ENCODE results near the gene SPDL1. TPM values are rescaled to one million over a fixed set of nuclear protein-coding genes. Genes with fewer than 3 reads are reported as not detected.

SPDL1 gene
- total and polyA plus RNA-seq, 2 of the 8 experiments (the other 6 are each of a cell fraction or from before 2014, with no cell fraction given) = 16.9 to 44.5 TPM

- WGBS, 2 experiments (ENCODE audit: extremely low coverage in 1 of 2, insufficient coverage in 1 of 2, insufficient read length in 1 of 2, insufficient replicate concordance in 2 of 2, low coverage in 1 of 2, low lambda C conversion rate in 2 of 2, missing lambda C conversion rate in 1 of 2) = 76% methylated on average over 5 of the region's 5 CpGs; no CpG with 5 or more reads in 1 of the 2 experiments
- H3K23me2 ChIP-seq (ENCODE audit: low read depth, low read length) = no peaks in the 10 kb centered on the region
- no peak overlapping the region for H2AFZ ChIP-seq (ENCODE audit: low read length)
Measured at GRCh38 chr5:169653091-169653490, 69.5 kb downstream of the SPDL1 start.

More at GRCh38 chr5:169653091-169653490, 69.5 kb downstream of the SPDL1 start:
- Histone ChIP-seq H3K79me1 (ENCODE audit: low read depth, low read length) (no peaks in the 10 kb centered on the region), H2BK5ac (ENCODE audit: low read depth, low read length) (no peak overlapping the region), H3K4me2 (ENCODE audit: insufficient read depth in 1 of 2, low read depth in 2 of 2, low read length in 2 of 2) (no peak overlapping the region), H2BK12ac (ENCODE audit: low read depth, low read length) (no peak overlapping the region), H4K5ac (ENCODE audit: insufficient read length, low read depth, low read length) (no peak overlapping the region), H3K9me3 (ENCODE audit: insufficient read depth in 2 of 2, low read depth in 1 of 2, low read length in 1 of 2) (no peaks in the 10 kb centered on the region), H3K27me3 (replicated peaks in 1 of 4; ENCODE audit: control insufficient read depth in 3 of 4, extremely low read depth in 1 of 4, insufficient read depth in 3 of 4, low read length in 3 of 4) (peaks cover 0 to 3% (median 0%) of the 10 kb centered on the region in 4 experiments; a peak in 1 of 7 replicates), H3K56ac (replicated peaks; ENCODE audit: insufficient read length, low read depth, low read length) (no peak overlapping the region), H3K9ac (replicated peaks in 1 of 4; ENCODE audit: extremely low read depth in 1 of 4, low read depth in 3 of 4, low read length in 3 of 4) (no peak overlapping the region), H2BK20ac (ENCODE audit: low read length) (no peak overlapping the region), H3K14ac (ENCODE audit: insufficient read length) (no peak overlapping the region), H4K20me1 (replicated peaks in 1 of 2; ENCODE audit: control insufficient read depth in 1 of 2, insufficient read depth in 2 of 2, low read length in 2 of 2) (no peaks in the 10 kb centered on the region), H3K36me3 (ENCODE audit: control insufficient read depth in 2 of 4, insufficient read depth in 4 of 4, low read length in 3 of 4) (no peaks in the 10 kb centered on the region), H2AK5ac (ENCODE audit: low read depth, low read length) (no peak overlapping the region), H2BK15ac (ENCODE audit: low read length) (no peak overlapping the region), H3K4me3 (ENCODE audit: extremely low read depth in 1 of 4, insufficient read depth in 2 of 4, low read depth in 3 of 4, low read length in 4 of 4) (no peak overlapping the region), H4K8ac (ENCODE audit: extremely low read depth, insufficient read depth, low read length) (no peak overlapping the region), H3K79me2 (ENCODE audit: control insufficient read depth in 1 of 2, insufficient read depth in 2 of 2, low read length in 2 of 2) (no peaks in the 10 kb centered on the region), H3K27ac (ENCODE audit: low read depth, low read length) (no peak overlapping the region), H3K18ac (ENCODE audit: extremely low read depth, low read length) (no peak overlapping the region), H3K4ac (replicated peaks; ENCODE audit: insufficient read length, low read depth, low read length) (no peak overlapping the region), H4K91ac (replicated peaks; ENCODE audit: insufficient read length, low read length) (no peak overlapping the region), H2BK120ac (replicated peaks; ENCODE audit: low read depth, low read length) (no peak overlapping the region), H3K23ac (ENCODE audit: insufficient read length) (no peak overlapping the region), H3K4me1 (replicated peaks in 1 of 4; ENCODE audit: control insufficient read depth in 3 of 4, insufficient read depth in 4 of 4, low read length in 3 of 4) (no peaks in the 10 kb centered on the region)
- DNase-seq (ENCODE audit: low read depth in 1 of 2, low spot score in 2 of 2) = no peak
- FAIRE-seq = no peak
- CTCF ChIA-PET (ENCODE audit: partially characterized antibody) = interaction anchor here (0.7 kb wide), 1 partner anchor 44 kb away, joined by 3 read pairs; no protein-coding TSS in a partner anchor
- POLR2A ChIA-PET (ENCODE audit: partially characterized antibody) = no interaction called here
- no peak for TF ChIP-seq ATF3 (IDR thresholded peaks at IDR 0.05; ENCODE audit: insufficient read depth, low read depth, low read length)

Small RNA genes lying within 50 kb of the gene (small RNA-seq; reads per million reads assigned to genes)
- not detected for gene RNU6-477P (ENCODE audit: insufficient read depth)

Other genes with a start within 250 kb of the SPDL1 start
- gene DOCK2, start 53.5 kb downstream of the SPDL1 start, total RNA-seq (2021; fragmentation: NEBNext Ultra II Directional; extraction: Animal tissue kit (Norgen Biotek cat#: 25700)) = 5.7 and 8.5 TPM in 2 replicates
- gene DOCK2, start 53.5 kb downstream of the SPDL1 start, polyA plus RNA-seq (2011; rRNA removed) = 3.2 and 3.9 TPM in 2 replicates